ENCODE data around the gene ASCC3. TPM values are rescaled to one million over a fixed set of nuclear protein-coding genes. Genes with fewer than 3 reads are reported as not detected.

ASCC3 gene
- total RNA-seq, 2 experiments from 2014 or later: 28.5 to 47.5 TPM

DNA sequence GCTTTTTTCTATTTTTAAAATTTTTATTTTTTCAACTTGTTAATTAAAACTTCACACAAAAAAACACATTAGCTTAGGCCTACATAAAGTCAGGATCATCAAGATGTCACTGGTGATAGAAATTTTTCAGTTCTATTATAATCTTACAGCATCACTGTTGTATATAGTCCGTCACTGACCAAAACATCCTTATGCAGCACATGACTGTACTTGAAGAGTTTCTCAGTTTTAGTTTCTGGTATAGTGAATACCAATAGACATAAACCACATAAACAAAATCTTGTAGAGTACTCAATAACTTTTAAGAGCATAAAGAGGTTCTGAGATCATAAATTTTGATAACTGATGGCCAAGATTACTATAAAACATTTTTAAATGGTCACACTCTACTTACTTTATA, 71.8 kb downstream of the ASCC3 start:
- Histone ChIP-seq H3K4me1 (ENCODE audit: insufficient read depth, low read length, poor library complexity, severe bottlenecking) (no peaks in the 10 kb centered on the region), H4K20me1 (ENCODE audit: insufficient read depth, low read length) (no peaks in the 10 kb centered on the region), H3K79me2 (ENCODE audit: insufficient read depth, low read depth, low read length) (no peaks in the 10 kb centered on the region), H3K27ac (ENCODE audit: low read depth, low read length, poor library complexity, severe bottlenecking) (no peak overlapping the region), H3K9me3 (ENCODE audit: low read length) (no peaks in the 10 kb centered on the region), H3K9me2 (ENCODE audit: insufficient read depth, low read length) (no peaks in the 10 kb centered on the region), H3K36me3 (ENCODE audit: insufficient read depth, low read length) (peaks cover 14% of the 10 kb centered on the region), H3K4me3 (ENCODE audit: low read depth, low read length, poor library complexity, severe bottlenecking) (no peak overlapping the region), H2AFZ (ENCODE audit: low read length) (no peak overlapping the region), H3K4me2 (ENCODE audit: low read length) (no peak overlapping the region)
- TF ChIP-seq, protein P1, sequence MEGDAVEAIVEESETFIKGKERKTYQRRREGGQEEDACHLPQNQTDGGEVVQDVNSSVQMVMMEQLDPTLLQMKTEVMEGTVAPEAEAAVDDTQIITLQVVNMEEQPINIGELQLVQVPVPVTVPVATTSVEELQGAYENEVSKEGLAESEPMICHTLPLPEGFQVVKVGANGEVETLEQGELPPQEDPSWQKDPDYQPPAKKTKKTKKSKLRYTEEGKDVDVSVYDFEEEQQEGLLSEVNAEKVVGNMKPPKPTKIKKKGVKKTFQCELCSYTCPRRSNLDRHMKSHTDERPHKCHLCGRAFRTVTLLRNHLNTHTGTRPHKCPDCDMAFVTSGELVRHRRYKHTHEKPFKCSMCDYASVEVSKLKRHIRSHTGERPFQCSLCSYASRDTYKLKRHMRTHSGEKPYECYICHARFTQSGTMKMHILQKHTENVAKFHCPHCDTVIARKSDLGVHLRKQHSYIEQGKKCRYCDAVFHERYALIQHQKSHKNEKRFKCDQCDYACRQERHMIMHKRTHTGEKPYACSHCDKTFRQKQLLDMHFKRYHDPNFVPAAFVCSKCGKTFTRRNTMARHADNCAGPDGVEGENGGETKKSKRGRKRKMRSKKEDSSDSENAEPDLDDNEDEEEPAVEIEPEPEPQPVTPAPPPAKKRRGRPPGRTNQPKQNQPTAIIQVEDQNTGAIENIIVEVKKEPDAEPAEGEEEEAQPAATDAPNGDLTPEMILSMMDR (conservative IDR thresholded peaks at IDR 0.05; ENCODE audit: low read length): no peak
- TF ChIP-seq EZH2phosphoT487 (IDR thresholded peaks at IDR 0.05; ENCODE audit: borderline replicate concordance, low read depth, low read length): no peak
- intact Hi-C loops (cut with micrococcal nuclease; ENCODE audit: unreplicated experiment): no loop called here
- ChIA-PET CTCF (ENCODE audit: unreplicated experiment) (no interaction called here), POLR2A (interaction anchor here (0.7 kb wide), 2 partner anchors 19 to 186 kb away, joined by 3 read pairs; no protein-coding TSS in a partner anchor)
- no TSS peak for BruUV-seq (replicated peaks)
- no peak for DNase-seq (ENCODE audit: low spot score)

DNA sequence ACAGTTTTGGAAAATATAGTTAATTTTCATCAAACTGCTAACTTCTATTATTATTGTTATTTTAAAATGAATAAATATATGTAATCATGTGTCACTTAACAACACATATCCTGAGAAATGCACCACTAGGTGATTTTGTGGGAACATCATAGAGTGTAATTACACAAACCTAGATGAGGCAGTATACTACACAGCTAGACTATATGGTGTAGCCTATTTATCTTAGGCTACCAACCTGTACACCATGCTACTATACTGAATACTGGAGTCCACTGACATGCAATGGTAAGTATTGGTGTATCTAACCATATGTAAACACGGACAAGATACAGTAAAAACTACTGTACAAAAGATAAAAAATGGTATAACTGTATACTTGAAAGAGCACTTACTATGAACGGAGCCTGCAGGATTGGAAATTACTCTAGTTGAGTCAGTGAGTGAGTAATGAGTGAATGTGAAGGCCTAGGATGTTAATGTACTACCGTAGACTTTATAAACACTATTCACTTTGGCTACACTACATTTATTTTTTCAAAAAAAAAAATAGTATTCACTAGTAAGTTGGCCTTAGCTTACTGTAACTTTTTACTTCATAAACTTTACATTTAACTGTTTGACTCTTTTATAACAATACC, 72.4 kb downstream of the ASCC3 start:
- H3K4me3 ChIP-seq (ENCODE audit: low read depth, low read length, poor library complexity, severe bottlenecking): no peak overlapping the region
- intact Hi-C loops (cut with micrococcal nuclease; ENCODE audit: unreplicated experiment): no loop called here
- BruUV-seq (replicated peaks): no TSS peak
- H3K79me2 ChIP-seq (ENCODE audit: insufficient read depth, low read depth, low read length): no peaks in the 10 kb centered on the region; the same call in 1 of the 2 replicates
- ChIA-PET POLR2A (interaction anchor here (0.7 kb wide), 2 partner anchors 20 to 187 kb away, joined by 3 read pairs; no protein-coding TSS in a partner anchor), CTCF (ENCODE audit: unreplicated experiment) (no interaction called here)
- no peaks in the 10 kb centered on the region for H3K9me3 ChIP-seq (ENCODE audit: low read length)
- DNase-seq (ENCODE audit: low spot score): no peak
- no peaks in the 10 kb centered on the region for H3K9me2 ChIP-seq (ENCODE audit: insufficient read depth, low read length)
- no peak overlapping the region for H3K27ac ChIP-seq (ENCODE audit: low read depth, low read length, poor library complexity, severe bottlenecking)
- peaks cover 16% of the 10 kb centered on the region for H3K36me3 ChIP-seq (ENCODE audit: insufficient read depth, low read length)
- H3K4me2 ChIP-seq (ENCODE audit: low read length): no peak overlapping the region
- no peaks in the 10 kb centered on the region for H3K4me1 ChIP-seq (ENCODE audit: insufficient read depth, low read length, poor library complexity, severe bottlenecking)
- H4K20me1 ChIP-seq (ENCODE audit: insufficient read depth, low read length): no peaks in the 10 kb centered on the region
- H2AFZ ChIP-seq (ENCODE audit: low read length): no peak overlapping the region
- TF ChIP-seq EZH2phosphoT487 (IDR thresholded peaks at IDR 0.05; ENCODE audit: borderline replicate concordance, low read depth, low read length): no peak
- TF ChIP-seq, protein P1 (conservative IDR thresholded peaks at IDR 0.05; ENCODE audit: low read length): no peak

DNA sequence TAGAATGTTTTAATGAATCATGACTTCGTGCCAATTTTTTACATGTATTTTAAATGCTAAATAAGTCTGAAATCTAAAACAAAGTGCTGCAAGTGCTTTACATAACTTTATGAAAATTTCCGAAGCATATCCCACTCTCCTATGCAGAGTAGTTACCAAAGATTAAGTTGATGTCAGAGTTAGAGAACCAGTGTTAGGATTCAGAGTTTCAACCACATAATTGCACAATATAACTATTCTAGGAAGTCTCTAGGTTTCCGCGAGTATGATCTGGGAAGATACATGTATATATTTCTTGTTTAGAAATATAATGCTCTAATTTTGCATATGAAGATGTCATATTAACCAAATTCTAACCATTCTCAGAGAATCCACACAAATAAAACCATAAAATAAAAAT, 74.8 kb downstream of the ASCC3 start:
- no peak for DNase-seq (ENCODE audit: low spot score)
- no peaks in the 10 kb centered on the region for H3K9me3 ChIP-seq (ENCODE audit: low read length)
- no peak overlapping the region for H2AFZ ChIP-seq (ENCODE audit: low read length)
- H3K4me2 ChIP-seq (ENCODE audit: low read length): no peak overlapping the region
- no TSS peak for BruUV-seq (replicated peaks)
- no peaks in the 10 kb centered on the region for H4K20me1 ChIP-seq (ENCODE audit: insufficient read depth, low read length)
- H3K79me2 ChIP-seq (ENCODE audit: insufficient read depth, low read depth, low read length): no peaks in the 10 kb centered on the region; the same call in 1 of the 2 replicates
- H3K4me1 ChIP-seq (ENCODE audit: insufficient read depth, low read length, poor library complexity, severe bottlenecking): no peaks in the 10 kb centered on the region
- ChIA-PET POLR2A (no interaction called here), CTCF (ENCODE audit: unreplicated experiment) (no interaction called here)
- no peaks in the 10 kb centered on the region for H3K9me2 ChIP-seq (ENCODE audit: insufficient read depth, low read length)
- H3K4me3 ChIP-seq (ENCODE audit: low read depth, low read length, poor library complexity, severe bottlenecking): no peak overlapping the region
- H3K36me3 ChIP-seq (ENCODE audit: insufficient read depth, low read length): peaks cover 26% of the 10 kb centered on the region
- TF ChIP-seq EZH2phosphoT487 (IDR thresholded peaks at IDR 0.05; ENCODE audit: borderline replicate concordance, low read depth, low read length): no peak
- TF ChIP-seq, protein P1 (conservative IDR thresholded peaks at IDR 0.05; ENCODE audit: low read length): no peak
- H3K27ac ChIP-seq (ENCODE audit: low read depth, low read length, poor library complexity, severe bottlenecking): no peak overlapping the region
- intact Hi-C loops (cut with micrococcal nuclease; ENCODE audit: unreplicated experiment): no loop called here

All from OCI-LY7 (cell line).